ENCODE results near the gene NRXN3.

DNA sequence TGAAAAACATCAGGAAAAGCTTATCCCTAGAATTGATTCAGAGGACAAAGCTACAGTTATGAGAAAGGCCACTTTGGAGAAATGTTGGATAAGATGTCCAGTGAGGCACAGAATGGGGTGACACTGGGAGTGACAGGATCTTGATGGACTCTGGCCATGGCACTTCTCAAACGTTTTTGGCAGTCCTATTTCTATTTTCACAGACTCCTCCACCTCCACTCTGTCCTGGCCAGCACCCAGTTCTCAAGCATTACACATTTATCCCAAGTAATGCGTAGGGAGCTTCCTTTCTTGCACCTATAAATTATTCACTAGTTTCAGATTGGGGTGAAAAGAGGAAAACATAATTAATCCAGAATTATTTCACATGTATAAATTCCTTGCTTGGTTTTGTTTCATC is 727.3 kb downstream of the NRXN3 start:
- TF ChIP-seq, protein P1, sequence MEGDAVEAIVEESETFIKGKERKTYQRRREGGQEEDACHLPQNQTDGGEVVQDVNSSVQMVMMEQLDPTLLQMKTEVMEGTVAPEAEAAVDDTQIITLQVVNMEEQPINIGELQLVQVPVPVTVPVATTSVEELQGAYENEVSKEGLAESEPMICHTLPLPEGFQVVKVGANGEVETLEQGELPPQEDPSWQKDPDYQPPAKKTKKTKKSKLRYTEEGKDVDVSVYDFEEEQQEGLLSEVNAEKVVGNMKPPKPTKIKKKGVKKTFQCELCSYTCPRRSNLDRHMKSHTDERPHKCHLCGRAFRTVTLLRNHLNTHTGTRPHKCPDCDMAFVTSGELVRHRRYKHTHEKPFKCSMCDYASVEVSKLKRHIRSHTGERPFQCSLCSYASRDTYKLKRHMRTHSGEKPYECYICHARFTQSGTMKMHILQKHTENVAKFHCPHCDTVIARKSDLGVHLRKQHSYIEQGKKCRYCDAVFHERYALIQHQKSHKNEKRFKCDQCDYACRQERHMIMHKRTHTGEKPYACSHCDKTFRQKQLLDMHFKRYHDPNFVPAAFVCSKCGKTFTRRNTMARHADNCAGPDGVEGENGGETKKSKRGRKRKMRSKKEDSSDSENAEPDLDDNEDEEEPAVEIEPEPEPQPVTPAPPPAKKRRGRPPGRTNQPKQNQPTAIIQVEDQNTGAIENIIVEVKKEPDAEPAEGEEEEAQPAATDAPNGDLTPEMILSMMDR (conservative IDR thresholded peaks at IDR 0.05; ENCODE audit: low read depth, low read length): no peak
- TF ChIP-seq EZH2 (IDR thresholded peaks at IDR 0.05; ENCODE audit: low read length, unreplicated experiment) (no peak), EZH2phosphoT487 (IDR thresholded peaks at IDR 0.05; ENCODE audit: borderline replicate concordance, low read length) (no peak)
